ENCODE data around the gene POFUT1. TPM values are rescaled to one million over a fixed set of nuclear protein-coding genes. Genes with fewer than 3 reads are reported as not detected.

POFUT1 gene
- polyA plus RNA-seq, 2 of the 4 experiments (the other 2 are of a cell fraction): 29.6 to 43.9 TPM

- H3K4me2 ChIP-seq: no peak overlapping the region
- peaks cover 17% of the 10 kb centered on the region for H3K4me1 ChIP-seq
- no peak for FAIRE-seq
- DNase-seq (ENCODE audit: low read depth in 1 of 2, low spot score in 1 of 2): no peak
- TF ChIP-seq ZSCAN20 (CRISPR knock-in tag; IDR thresholded peaks at IDR 0.05) (no peak), MAFK (IDR thresholded peaks at IDR 0.05; ENCODE audit: partially characterized antibody) (no peak), CBX2 (IDR thresholded peaks at IDR 0.05; ENCODE audit: borderline replicate concordance, low read depth) (no peak), RAD21 (conservative IDR thresholded peaks at IDR 0.05 in 1 of 2, IDR thresholded peaks at IDR 0.05 in 1 of 2) (no peak), TP53 (CRISPR knock-in tag; IDR thresholded peaks at IDR 0.05) (no peak), FOSL2 (IDR thresholded peaks at IDR 0.05) (no peak), FOSL2 (CRISPR knock-in tag; IDR thresholded peaks at IDR 0.05) (no peak), FOXS1 (CRISPR knock-in tag; IDR thresholded peaks at IDR 0.05) (no peak), ELK1 (IDR thresholded peaks at IDR 0.05; ENCODE audit: low read depth, low read length) (no peak), BHLHE40 (IDR thresholded peaks at IDR 0.05; ENCODE audit: low read depth, low read length) (no peak), SREBF2 (IDR thresholded peaks at IDR 0.05) (no peak), ZNF302 (CRISPR knock-in tag; IDR thresholded peaks at IDR 0.05) (no peak), TFCP2L1 (CRISPR knock-in tag; IDR thresholded peaks at IDR 0.05) (no peak), CEBPB (IDR thresholded peaks at IDR 0.05) (no peak), HMGXB4 (CRISPR knock-in tag; IDR thresholded peaks at IDR 0.05; ENCODE audit: borderline replicate concordance) (no peak)
- peak overlapping the region in 1 of 2 experiments; percentile 7; a peak in 1 of 6 replicates for H3K27ac ChIP-seq
- no peak for ATAC-seq
- WGBS (ENCODE audit: missing lambda C conversion rate): 84% methylated on average over 11 of the region's 11 CpGs
- CTCF ChIA-PET: no interaction called here
- no peak overlapping the region for H3K4me3 ChIP-seq
- H3K9me3 ChIP-seq: no peaks in the 10 kb centered on the region
- POLR2A ChIA-PET: no interaction called here
Observed at GRCh38 chr20:32203356-32204204, 4.1 kb upstream of the POFUT1 start.

GRCh38 chr20:32204205-32205109 lies 3.2 kb upstream of the POFUT1 start:
- H3K9me3 ChIP-seq: no peaks in the 10 kb centered on the region
- H3K4me3 ChIP-seq: no peak overlapping the region
- 83% methylated on average over 4 of the region's 4 CpGs for WGBS (ENCODE audit: missing lambda C conversion rate)
- DNase-seq (ENCODE audit: low read depth in 1 of 2, low spot score in 1 of 2) (no peak), ATAC-seq (no peak), FAIRE-seq (no peak)
- H3K27ac ChIP-seq: peak overlapping the region in 1 of 2 experiments; percentile 5; a peak in 1 of 6 replicates
- ChIA-PET POLR2A (no interaction called here), CTCF (no interaction called here)
- H3K4me1 ChIP-seq: peaks cover 26% of the 10 kb centered on the region
- H3K4me2 ChIP-seq: peak overlapping the region; percentile 88; the same call in 1 of the 3 replicates
- TF ChIP-seq NFE2L2 (conservative IDR thresholded peaks at IDR 0.05; ENCODE audit: low read length) (no peak), ATOH8 (CRISPR knock-in tag; IDR thresholded peaks at IDR 0.05; ENCODE audit: low read depth) (no peak), CHD2 (IDR thresholded peaks at IDR 0.05; ENCODE audit: low read length, partially characterized antibody) (no peak), TFCP2L1 (CRISPR knock-in tag; IDR thresholded peaks at IDR 0.05) (no peak), HES2 (IDR thresholded peaks at IDR 0.05) (no peak), HEYL (CRISPR knock-in tag; IDR thresholded peaks at IDR 0.05) (no peak), BCL3 (IDR thresholded peaks at IDR 0.05) (no peak), PHF8 (IDR thresholded peaks at IDR 0.05; ENCODE audit: borderline replicate concordance, low read depth) (no peak), ZNF302 (CRISPR knock-in tag; IDR thresholded peaks at IDR 0.05) (no peak), RARB (CRISPR knock-in tag; IDR thresholded peaks at IDR 0.05) (no peak)

Data from A549 (cell line).